Measurements from ENCODE around the gene TMEM165.
"Not testable (repeated sequence)": the region's sequence is repeated elsewhere in the genome, so short reads cannot be mapped to it uniquely, and the experiment has no call there.

The TMEM165 gene

GRCh38 chr4:55358668-55359067, 37.1 kb upstream of the TMEM165 start:
- H3K4me3 ChIP-seq (ENCODE audit: low read depth, low read length) = no peak overlapping the region
- TF ChIP-seq CTCF (IDR thresholded peaks at IDR 0.05; ENCODE audit: insufficient read depth, low read depth, low read length, missing control alignments) = no peak
- DNase-seq (ENCODE audit: low read depth) = peak; percentile 50

- TF ChIP-seq CTCF (IDR thresholded peaks at IDR 0.05; ENCODE audit: insufficient read depth, low read depth, low read length, missing control alignments) = no peak
- H3K4me3 ChIP-seq (ENCODE audit: low read depth, low read length) = no peak overlapping the region
- DNase-seq (ENCODE audit: low read depth) = no peak
Measured at GRCh38 chr4:55359397-55359916, 36.3 kb upstream of the TMEM165 start.

- DNase-seq (ENCODE audit: low read depth); H3K4me3 ChIP-seq (ENCODE audit: low read depth, low read length): not testable (repeated sequence)
Measured at GRCh38 chr4:55362938-55363337, 32.8 kb upstream of the TMEM165 start.

- H3K4me3 ChIP-seq (ENCODE audit: low read depth, low read length) = no peak overlapping the region
- TF ChIP-seq CTCF (IDR thresholded peaks at IDR 0.05; ENCODE audit: insufficient read depth, low read depth, low read length, missing control alignments) = no peak
- DNase-seq (ENCODE audit: low read depth) = no peak
Measured at GRCh38 chr4:55363691-55364351, 31.9 kb upstream of the TMEM165 start.

GRCh38 chr4:55364691-55365344, 30.9 kb upstream of the TMEM165 start:
- H3K4me3 ChIP-seq (ENCODE audit: low read depth, low read length) = no peak overlapping the region
- DNase-seq (ENCODE audit: low read depth) = no peak
- no peak for TF ChIP-seq CTCF (IDR thresholded peaks at IDR 0.05; ENCODE audit: insufficient read depth, low read depth, low read length, missing control alignments)

- H3K4me3 ChIP-seq (ENCODE audit: low read depth, low read length) = no peak overlapping the region
- no peak for DNase-seq (ENCODE audit: low read depth)
- no peak for TF ChIP-seq CTCF (IDR thresholded peaks at IDR 0.05; ENCODE audit: insufficient read depth, low read depth, low read length, missing control alignments)
Measured at GRCh38 chr4:55365345-55365728, 30.4 kb upstream of the TMEM165 start.

- no peak overlapping the region for H3K4me3 ChIP-seq (ENCODE audit: low read depth, low read length)
- TF ChIP-seq CTCF (IDR thresholded peaks at IDR 0.05; ENCODE audit: insufficient read depth, low read depth, low read length, missing control alignments) = no peak
- DNase-seq (ENCODE audit: low read depth) = no peak
Measured at GRCh38 chr4:55366621-55367020, 29.1 kb upstream of the TMEM165 start.

Data from GM12865 (cell line).